Thyroid gland (tissue), 4 donors: ENCODE measurements around the gene RAMP3.

Source experiments
- POLR2A ChIP-seq, 2 donors: fragments of 450-650 bp; IDR thresholded peaks; one replicate each; pipeline ENCODE4 v1.6.1; 2017; ENCODE audit warnings: antibody characterized with exemption in 2 of 2, mild to moderate bottlenecking in 2 of 2, moderate library complexity in 1 of 2
- TF ChIP-seq, protein P1 (sequence below), 6 experiments: fragments of 200-600 bp in 3 of 6; fragments of 450-650 bp in 3 of 6; sonication (generic) in 3 of 6; IDR thresholded peaks; one replicate each; pipeline ENCODE4 v1.5.1; 2016 to 2019; ENCODE audit warnings: antibody characterized with exemption in 6 of 6, mild to moderate bottlenecking in 2 of 6, inconsistent platforms in 1 of 6, moderate library complexity in 1 of 6

- TF ChIP-seq POLR2A (IDR thresholded peaks at IDR 0.05): no peak
- TF ChIP-seq, protein P1, sequence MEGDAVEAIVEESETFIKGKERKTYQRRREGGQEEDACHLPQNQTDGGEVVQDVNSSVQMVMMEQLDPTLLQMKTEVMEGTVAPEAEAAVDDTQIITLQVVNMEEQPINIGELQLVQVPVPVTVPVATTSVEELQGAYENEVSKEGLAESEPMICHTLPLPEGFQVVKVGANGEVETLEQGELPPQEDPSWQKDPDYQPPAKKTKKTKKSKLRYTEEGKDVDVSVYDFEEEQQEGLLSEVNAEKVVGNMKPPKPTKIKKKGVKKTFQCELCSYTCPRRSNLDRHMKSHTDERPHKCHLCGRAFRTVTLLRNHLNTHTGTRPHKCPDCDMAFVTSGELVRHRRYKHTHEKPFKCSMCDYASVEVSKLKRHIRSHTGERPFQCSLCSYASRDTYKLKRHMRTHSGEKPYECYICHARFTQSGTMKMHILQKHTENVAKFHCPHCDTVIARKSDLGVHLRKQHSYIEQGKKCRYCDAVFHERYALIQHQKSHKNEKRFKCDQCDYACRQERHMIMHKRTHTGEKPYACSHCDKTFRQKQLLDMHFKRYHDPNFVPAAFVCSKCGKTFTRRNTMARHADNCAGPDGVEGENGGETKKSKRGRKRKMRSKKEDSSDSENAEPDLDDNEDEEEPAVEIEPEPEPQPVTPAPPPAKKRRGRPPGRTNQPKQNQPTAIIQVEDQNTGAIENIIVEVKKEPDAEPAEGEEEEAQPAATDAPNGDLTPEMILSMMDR (IDR thresholded peaks at IDR 0.05): no peak
These were observed 68.4 kb downstream of the RAMP3 start for GRCh38 chr7:45225948-45226335.
